ENCODE measurements around the gene ELMOD2. TPM values are rescaled to one million over a fixed set of nuclear protein-coding genes. Genes with fewer than 3 reads are reported as not detected.
"Not testable (repeated sequence)": the region's sequence is repeated elsewhere in the genome, so short reads cannot be mapped to it uniquely, and the experiment has no call there.

Gene ELMOD2
- total RNA-seq, 1 experiment from 2014 or later = 27.8 TPM

GRCh38 chr4:140513765-140514164, 10.2 kb upstream of the ELMOD2 start:
- H3K4me3 ChIP-seq (ENCODE audit: low read length); H3K9me3 ChIP-seq (ENCODE audit: low read length); H3K79me2 ChIP-seq (ENCODE audit: low read length); H3K27ac ChIP-seq (ENCODE audit: low read length); H2AFZ ChIP-seq (ENCODE audit: low read length); H4K20me1 ChIP-seq (ENCODE audit: insufficient read depth, low read depth, low read length); H3K4me2 ChIP-seq (ENCODE audit: low read depth, low read length, poor library complexity, severe bottlenecking); DNase-seq; H3K36me3 ChIP-seq (ENCODE audit: insufficient read depth, low read length); H3K9me2 ChIP-seq (replicated peaks; ENCODE audit: insufficient read depth, low read length); H3K27me3 ChIP-seq (ENCODE audit: low read length); H3K4me1 ChIP-seq (ENCODE audit: low read length); H3K9ac ChIP-seq (ENCODE audit: low read length): not testable (repeated sequence)

- no peak overlapping the region for H2AFZ ChIP-seq (ENCODE audit: low read length)
- no peaks in the 10 kb centered on the region for H4K20me1 ChIP-seq (ENCODE audit: insufficient read depth, low read depth, low read length)
- no peaks in the 10 kb centered on the region for H3K27me3 ChIP-seq (ENCODE audit: low read length)
- no peaks in the 10 kb centered on the region for H3K36me3 ChIP-seq (ENCODE audit: insufficient read depth, low read length)
- H3K9me3 ChIP-seq (ENCODE audit: low read length) = no peaks in the 10 kb centered on the region
- no peak overlapping the region for H3K4me2 ChIP-seq (ENCODE audit: low read depth, low read length, poor library complexity, severe bottlenecking)
- no peak overlapping the region for H3K9ac ChIP-seq (ENCODE audit: low read length)
- no peak overlapping the region for H3K27ac ChIP-seq (ENCODE audit: low read length)
- no peaks in the 10 kb centered on the region for H3K4me1 ChIP-seq (ENCODE audit: low read length)
- H3K9me2 ChIP-seq (replicated peaks; ENCODE audit: insufficient read depth, low read length) = no peaks in the 10 kb centered on the region
- H3K79me2 ChIP-seq (ENCODE audit: low read length) = no peaks in the 10 kb centered on the region
- no peak overlapping the region for H3K4me3 ChIP-seq (ENCODE audit: low read length)
- no peak for DNase-seq
These were observed 8.5 kb upstream of the ELMOD2 start for GRCh38 chr4:140515423-140515822.

GRCh38 chr4:140523370-140523856, 555 bp upstream of the ELMOD2 start:
- H3K27ac ChIP-seq (ENCODE audit: low read length) = no peak overlapping the region

GRCh38 chr4:140529434-140529833, 5.5 kb downstream of the ELMOD2 start:
- no peak overlapping the region for H3K4me2 ChIP-seq (ENCODE audit: low read depth, low read length, poor library complexity, severe bottlenecking)
- H3K27me3 ChIP-seq (ENCODE audit: low read length) = no peaks in the 10 kb centered on the region
- H3K36me3 ChIP-seq (ENCODE audit: insufficient read depth, low read length) = peaks cover 20% of the 10 kb centered on the region
- H3K79me2 ChIP-seq (ENCODE audit: low read length) = peaks cover 29% of the 10 kb centered on the region
- no peak for DNase-seq
- H3K27ac ChIP-seq (ENCODE audit: low read length) = no peak overlapping the region
- H3K9ac ChIP-seq (ENCODE audit: low read length) = no peak overlapping the region
- H3K4me3 ChIP-seq (ENCODE audit: low read length) = no peak overlapping the region
- no peaks in the 10 kb centered on the region for H4K20me1 ChIP-seq (ENCODE audit: insufficient read depth, low read depth, low read length)
- peaks cover 12% of the 10 kb centered on the region for H3K4me1 ChIP-seq (ENCODE audit: low read length)
- no peak overlapping the region for H2AFZ ChIP-seq (ENCODE audit: low read length)
- no peaks in the 10 kb centered on the region for H3K9me3 ChIP-seq (ENCODE audit: low read length)
- no peaks in the 10 kb centered on the region for H3K9me2 ChIP-seq (replicated peaks; ENCODE audit: insufficient read depth, low read length)

More at GRCh38 chr4:140523370-140523856, 555 bp upstream of the ELMOD2 start:
- Histone ChIP-seq H3K79me2 (ENCODE audit: low read length) (peaks cover 32% of the 10 kb centered on the region), H3K36me3 (ENCODE audit: insufficient read depth, low read length) (peaks cover 20% of the 10 kb centered on the region), H3K4me1 (ENCODE audit: low read length) (peaks cover 18% of the 10 kb centered on the region), H3K4me3 (ENCODE audit: low read length) (peak overlapping the region; percentile 43), H3K4me2 (ENCODE audit: low read depth, low read length, poor library complexity, severe bottlenecking) (peak overlapping the region; percentile 64), H3K9me2 (replicated peaks; ENCODE audit: insufficient read depth, low read length) (0 out of 2 replicates have a peak, but pooled peaks cover 5% of the 10 kb centered on the region), H2AFZ (ENCODE audit: low read length) (peak overlapping the region; percentile 86), H3K27me3 (ENCODE audit: low read length) (no peaks in the 10 kb centered on the region), H3K9me3 (ENCODE audit: low read length) (no peaks in the 10 kb centered on the region), H3K9ac (ENCODE audit: low read length) (0 out of 2 replicates have a peak overlapping the region, but pooled peaks have one; percentile 23), H4K20me1 (ENCODE audit: insufficient read depth, low read depth, low read length) (no peaks in the 10 kb centered on the region)
- DNase-seq = no peak

- no peak for DNase-seq
- no peaks in the 10 kb centered on the region for H3K27me3 ChIP-seq (ENCODE audit: low read length)
- H4K20me1 ChIP-seq (ENCODE audit: insufficient read depth, low read depth, low read length) = no peaks in the 10 kb centered on the region
These were observed 10.0 kb downstream of the ELMOD2 start for GRCh38 chr4:140533951-140534480.

GRCh38 chr4:140556372-140557085, 32.6 kb downstream of the ELMOD2 start:
- no peak for DNase-seq
- H3K4me2 ChIP-seq (ENCODE audit: low read depth, low read length, poor library complexity, severe bottlenecking) = no peak overlapping the region
- no peaks in the 10 kb centered on the region for H3K9me2 ChIP-seq (replicated peaks; ENCODE audit: insufficient read depth, low read length)
- no peaks in the 10 kb centered on the region for H3K79me2 ChIP-seq (ENCODE audit: low read length)
- no peaks in the 10 kb centered on the region for H3K27me3 ChIP-seq (ENCODE audit: low read length)
- no peak overlapping the region for H3K27ac ChIP-seq (ENCODE audit: low read length)
- no peak overlapping the region for H3K4me3 ChIP-seq (ENCODE audit: low read length)
- no peak overlapping the region for H2AFZ ChIP-seq (ENCODE audit: low read length)
- H3K9ac ChIP-seq (ENCODE audit: low read length) = no peak overlapping the region
- H3K9me3 ChIP-seq (ENCODE audit: low read length) = no peaks in the 10 kb centered on the region
- no peaks in the 10 kb centered on the region; the same call in 1 of the 2 replicates for H3K36me3 ChIP-seq (ENCODE audit: insufficient read depth, low read length)
- H3K4me1 ChIP-seq (ENCODE audit: low read length) = no peaks in the 10 kb centered on the region
- H4K20me1 ChIP-seq (ENCODE audit: insufficient read depth, low read depth, low read length) = no peaks in the 10 kb centered on the region

More at GRCh38 chr4:140533951-140534480, 10.0 kb downstream of the ELMOD2 start:
- Histone ChIP-seq H3K27ac (ENCODE audit: low read length) (no peak overlapping the region), H3K79me2 (ENCODE audit: low read length) (no peaks in the 10 kb centered on the region), H3K4me1 (ENCODE audit: low read length) (no peaks in the 10 kb centered on the region), H3K4me2 (ENCODE audit: low read depth, low read length, poor library complexity, severe bottlenecking) (no peak overlapping the region), H3K9me3 (ENCODE audit: low read length) (no peaks in the 10 kb centered on the region), H3K9ac (ENCODE audit: low read length) (no peak overlapping the region), H3K4me3 (ENCODE audit: low read length) (no peak overlapping the region), H3K36me3 (ENCODE audit: insufficient read depth, low read length) (peaks cover 10% of the 10 kb centered on the region; the same call in 1 of the 2 replicates), H2AFZ (ENCODE audit: low read length) (no peak overlapping the region), H3K9me2 (replicated peaks; ENCODE audit: insufficient read depth, low read length) (no peaks in the 10 kb centered on the region)

- Histone ChIP-seq H4K20me1 (ENCODE audit: insufficient read depth, low read depth, low read length) (no peaks in the 10 kb centered on the region), H3K36me3 (ENCODE audit: insufficient read depth, low read length) (no peaks in the 10 kb centered on the region), H3K4me3 (ENCODE audit: low read length) (no peak overlapping the region), H3K4me1 (ENCODE audit: low read length) (no peaks in the 10 kb centered on the region), H3K27ac (ENCODE audit: low read length) (no peak overlapping the region), H3K9ac (ENCODE audit: low read length) (no peak overlapping the region), H3K79me2 (ENCODE audit: low read length) (no peaks in the 10 kb centered on the region), H2AFZ (ENCODE audit: low read length) (no peak overlapping the region), H3K9me3 (ENCODE audit: low read length) (no peaks in the 10 kb centered on the region), H3K4me2 (ENCODE audit: low read depth, low read length, poor library complexity, severe bottlenecking) (no peak overlapping the region), H3K27me3 (ENCODE audit: low read length) (no peaks in the 10 kb centered on the region), H3K9me2 (replicated peaks; ENCODE audit: insufficient read depth, low read length) (no peaks in the 10 kb centered on the region)
- no peak for DNase-seq
These were observed 34.0 kb downstream of the ELMOD2 start for GRCh38 chr4:140557831-140558435.

- no peaks in the 10 kb centered on the region for H3K36me3 ChIP-seq (ENCODE audit: insufficient read depth, low read length)
- H3K4me2 ChIP-seq (ENCODE audit: low read depth, low read length, poor library complexity, severe bottlenecking) = no peak overlapping the region
- DNase-seq = no peak
- no peaks in the 10 kb centered on the region for H3K9me2 ChIP-seq (replicated peaks; ENCODE audit: insufficient read depth, low read length)
- H3K4me3 ChIP-seq (ENCODE audit: low read length) = no peak overlapping the region
- no peaks in the 10 kb centered on the region for H3K79me2 ChIP-seq (ENCODE audit: low read length)
- no peaks in the 10 kb centered on the region for H3K4me1 ChIP-seq (ENCODE audit: low read length)
- H2AFZ ChIP-seq (ENCODE audit: low read length) = no peak overlapping the region
- H4K20me1 ChIP-seq (ENCODE audit: insufficient read depth, low read depth, low read length) = no peaks in the 10 kb centered on the region
- H3K27me3 ChIP-seq (ENCODE audit: low read length) = no peaks in the 10 kb centered on the region
- H3K9ac ChIP-seq (ENCODE audit: low read length) = no peak overlapping the region
- H3K9me3 ChIP-seq (ENCODE audit: low read length) = no peaks in the 10 kb centered on the region
- H3K27ac ChIP-seq (ENCODE audit: low read length) = no peak overlapping the region
These were observed 35.7 kb downstream of the ELMOD2 start for GRCh38 chr4:140559696-140560095.
